MM.1S (cell line): Measurements from ENCODE around the gene ASNSD1.

Source experiments
- DNase-seq: peaks from one replicate; pipeline ENCODE4 v3.0.0-alpha.2; 2015
- H2AFZ ChIP-seq: fragments of 300-600 bp; sonication (generic); 2 replicates; pipeline ENCODE4 v1.6.0; 2016; ENCODE audit warnings: antibody characterized with exemption, low read length
- H3F3A ChIP-seq: fragments of 300-600 bp; sonication (generic); 2 replicates; pipeline ENCODE4 v1.6.1; 2016; ENCODE audit warnings: mild to moderate bottlenecking, antibody characterized with exemption, low read length, moderate library complexity, mixed read lengths; ENCODE audit not compliant: insufficient read depth
- H3K27ac ChIP-seq: fragments of 300-600 bp; sonication (generic); 2 replicates; pipeline ENCODE4 v1.5.1; 2016; ENCODE audit warnings: mild to moderate bottlenecking, low read length
- H3K27me3 ChIP-seq: fragments of 300-600 bp; sonication (generic); replicated peaks from 2 replicates; pipeline ENCODE4 v1.6.0; 2016; ENCODE audit warnings: low read length; ENCODE audit not compliant: insufficient read depth
- H3K36me3 ChIP-seq: fragments of 300-600 bp; sonication (generic); replicated peaks from 2 replicates; pipeline ENCODE4 v1.6.1; 2016; ENCODE audit warnings: mild to moderate bottlenecking, low read length, mixed read lengths; ENCODE audit not compliant: insufficient read depth
- H3K4me1 ChIP-seq: fragments of 300-600 bp; sonication (generic); 2 replicates; pipeline ENCODE4 v1.6.1; 2016; ENCODE audit warnings: low read length, mixed read lengths
- H3K4me2 ChIP-seq: fragments of 300-600 bp; sonication (generic); 2 replicates; pipeline ENCODE4 v1.6.0; 2016; ENCODE audit warnings: low read depth, low read length
- H3K4me3 ChIP-seq: fragments of 300-600 bp; sonication (generic); 2 replicates; pipeline ENCODE4 v1.5.1; 2016; ENCODE audit warnings: low read length, mixed read lengths
- H3K79me2 ChIP-seq: fragments of 300-600 bp; sonication (generic); 2 replicates; pipeline ENCODE4 v1.6.1; 2016; ENCODE audit warnings: mixed run types, low read length, mixed read lengths
- H3K9ac ChIP-seq: fragments of 300-600 bp; sonication (generic); 2 replicates; pipeline ENCODE4 v1.6.1; 2016; ENCODE audit warnings: low read length, mixed read lengths
- H3K9me2 ChIP-seq: fragments of 300-600 bp; sonication (generic); replicated peaks from 2 replicates; pipeline ENCODE4 v1.6.1; 2016; ENCODE audit warnings: mild to moderate bottlenecking, low read length, mixed read lengths; ENCODE audit not compliant: insufficient read depth
- H3K9me3 ChIP-seq: fragments of 300-600 bp; sonication (generic); replicated peaks from 2 replicates; pipeline ENCODE4 v1.6.1; 2016; ENCODE audit warnings: mild to moderate bottlenecking, low read length, mixed read lengths; ENCODE audit not compliant: insufficient read depth
- H4K20me1 ChIP-seq: fragments of 300-600 bp; sonication (generic); 2 replicates; pipeline ENCODE4 v1.6.1; 2016; ENCODE audit warnings: mild to moderate bottlenecking, low read length, moderate library complexity, mixed read lengths; ENCODE audit not compliant: insufficient read depth
- EZH2 ChIP-seq: fragments of 300-600 bp; sonication (generic); optimal IDR thresholded peaks from 2 replicates; pipeline ENCODE3; 2017; ENCODE audit warnings: low read depth, mild to moderate bottlenecking, antibody characterized with exemption, low read length, mixed read lengths
- EZH2phosphoT487 ChIP-seq: fragments of 300-600 bp; sonication (generic); IDR thresholded peaks from 2 replicates; pipeline ENCODE4 v1.6.1; 2018; ENCODE audit warnings: antibody characterized with exemption, low read length
- TF ChIP-seq, protein P1 (sequence below): fragments of 300-600 bp; sonication (generic); IDR thresholded peaks from 2 replicates; pipeline ENCODE4 v1.5.1; 2016; ENCODE audit warnings: antibody characterized with exemption, low read length, mixed read lengths

Gene ASNSD1

DNA sequence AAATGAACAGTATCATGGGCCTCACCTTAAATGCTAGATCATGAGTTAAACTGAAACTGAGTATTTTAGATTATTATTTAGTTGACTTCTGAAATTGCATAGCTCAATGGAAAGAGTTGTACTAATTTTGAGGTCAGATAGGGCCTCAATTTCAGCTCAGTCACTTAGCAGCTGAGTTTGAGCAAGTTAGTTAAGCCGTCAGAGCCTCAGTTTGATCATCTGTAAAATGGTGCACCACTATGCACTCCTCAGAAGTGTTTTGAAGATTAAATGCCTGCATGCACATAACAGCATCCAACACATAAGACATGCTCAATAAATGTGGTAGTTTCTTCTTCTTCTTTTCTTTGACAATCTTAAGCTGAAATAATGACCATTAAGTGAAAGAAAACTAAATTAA, 38.2 kb upstream of the ASNSD1 start:
- Histone ChIP-seq H3K9ac (no peak overlapping the region), H3K27me3 (no peaks in the 10 kb centered on the region), H3K9me2 (no peaks in the 10 kb centered on the region), H3K36me3 (no peaks in the 10 kb centered on the region), H3K9me3 (no peaks in the 10 kb centered on the region), H3K4me3 (no peak overlapping the region), H2AFZ (no peak overlapping the region), H3K27ac (no peak overlapping the region), H3K4me1 (no peaks in the 10 kb centered on the region), H3K79me2 (no peaks in the 10 kb centered on the region), H3K4me2 (no peak overlapping the region), H4K20me1 (no peaks in the 10 kb centered on the region), H3F3A (no peaks in the 10 kb centered on the region)
- no peak for TF ChIP-seq EZH2phosphoT487
- no peak for TF ChIP-seq EZH2
- TF ChIP-seq, protein P1, sequence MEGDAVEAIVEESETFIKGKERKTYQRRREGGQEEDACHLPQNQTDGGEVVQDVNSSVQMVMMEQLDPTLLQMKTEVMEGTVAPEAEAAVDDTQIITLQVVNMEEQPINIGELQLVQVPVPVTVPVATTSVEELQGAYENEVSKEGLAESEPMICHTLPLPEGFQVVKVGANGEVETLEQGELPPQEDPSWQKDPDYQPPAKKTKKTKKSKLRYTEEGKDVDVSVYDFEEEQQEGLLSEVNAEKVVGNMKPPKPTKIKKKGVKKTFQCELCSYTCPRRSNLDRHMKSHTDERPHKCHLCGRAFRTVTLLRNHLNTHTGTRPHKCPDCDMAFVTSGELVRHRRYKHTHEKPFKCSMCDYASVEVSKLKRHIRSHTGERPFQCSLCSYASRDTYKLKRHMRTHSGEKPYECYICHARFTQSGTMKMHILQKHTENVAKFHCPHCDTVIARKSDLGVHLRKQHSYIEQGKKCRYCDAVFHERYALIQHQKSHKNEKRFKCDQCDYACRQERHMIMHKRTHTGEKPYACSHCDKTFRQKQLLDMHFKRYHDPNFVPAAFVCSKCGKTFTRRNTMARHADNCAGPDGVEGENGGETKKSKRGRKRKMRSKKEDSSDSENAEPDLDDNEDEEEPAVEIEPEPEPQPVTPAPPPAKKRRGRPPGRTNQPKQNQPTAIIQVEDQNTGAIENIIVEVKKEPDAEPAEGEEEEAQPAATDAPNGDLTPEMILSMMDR = no peak
- DNase-seq = no peak

DNA sequence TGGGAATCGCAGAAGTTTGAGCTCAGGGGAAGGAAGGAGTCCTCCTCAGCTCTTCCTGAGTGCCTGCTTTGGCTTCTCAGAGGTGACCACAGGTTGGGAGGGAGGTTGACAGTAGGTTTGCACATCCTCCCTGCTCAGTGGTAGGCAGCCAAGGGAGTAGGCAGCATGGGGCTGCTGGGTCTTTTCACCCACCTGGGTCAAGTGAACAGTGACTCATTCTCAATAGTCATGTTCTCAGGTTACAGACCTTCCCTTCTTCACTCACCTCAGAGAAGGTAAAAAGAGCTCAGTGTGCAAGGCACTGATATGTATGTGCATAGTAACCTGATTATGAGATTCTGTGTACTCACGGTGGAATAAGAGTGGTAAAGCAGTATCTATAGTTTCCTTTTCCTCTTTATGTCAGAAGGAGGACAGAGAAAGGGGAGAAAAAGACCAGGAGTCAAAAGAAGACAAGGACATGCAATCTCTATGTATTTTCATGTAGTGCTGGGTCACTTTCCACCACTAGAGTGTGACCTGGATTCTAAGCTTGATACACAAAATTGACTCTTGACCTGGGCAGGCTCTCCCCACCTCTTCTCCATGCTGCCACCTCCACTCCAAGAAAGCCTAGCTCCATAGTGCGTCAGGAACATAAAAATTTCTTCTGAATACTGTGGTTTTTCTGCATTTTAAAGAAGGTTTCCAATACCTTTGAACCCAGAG, 36.5 kb upstream of the ASNSD1 start:
- no peak overlapping the region for H3K4me3 ChIP-seq
- H3K4me2 ChIP-seq = no peak overlapping the region
- H3K9me2 ChIP-seq = no peaks in the 10 kb centered on the region
- no peaks in the 10 kb centered on the region for H3K79me2 ChIP-seq
- no peak overlapping the region for H2AFZ ChIP-seq
- H3K4me1 ChIP-seq = no peaks in the 10 kb centered on the region
- no peak overlapping the region for H3K27ac ChIP-seq
- no peaks in the 10 kb centered on the region for H3K36me3 ChIP-seq
- no peaks in the 10 kb centered on the region for H4K20me1 ChIP-seq
- no peaks in the 10 kb centered on the region for H3F3A ChIP-seq
- H3K9me3 ChIP-seq = no peaks in the 10 kb centered on the region
- TF ChIP-seq EZH2 (no peak), EZH2phosphoT487 (no peak)
- TF ChIP-seq, protein P1 = no peak
- H3K27me3 ChIP-seq = no peaks in the 10 kb centered on the region
- no peak for DNase-seq
- no peak overlapping the region for H3K9ac ChIP-seq

DNA sequence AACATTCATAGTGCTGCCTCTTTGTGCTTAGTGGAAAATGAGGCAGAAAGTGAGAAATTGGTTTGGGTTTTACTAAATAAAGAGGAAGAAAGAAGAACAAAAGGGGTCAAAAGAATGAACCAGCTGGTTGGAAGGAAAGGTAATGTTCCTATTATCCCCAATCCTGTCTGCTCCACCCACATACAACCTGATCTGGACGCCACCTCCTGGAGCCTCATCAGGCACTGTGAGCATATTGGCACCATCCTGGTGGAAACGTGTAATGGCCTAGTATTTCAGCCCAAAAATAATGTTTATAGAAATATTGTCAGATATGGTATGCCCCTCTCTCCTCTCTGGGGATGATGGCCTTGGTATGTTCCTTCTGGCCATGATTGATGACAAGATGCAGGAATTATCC, 35.6 kb upstream of the ASNSD1 start:
- no peak overlapping the region for H2AFZ ChIP-seq
- TF ChIP-seq, protein P1 = no peak
- TF ChIP-seq EZH2 = no peak
- H3F3A ChIP-seq = no peaks in the 10 kb centered on the region
- no peaks in the 10 kb centered on the region for H3K36me3 ChIP-seq
- H4K20me1 ChIP-seq = no peaks in the 10 kb centered on the region
- no peak overlapping the region for H3K27ac ChIP-seq
- no peak overlapping the region for H3K4me2 ChIP-seq
- H3K9me2 ChIP-seq = no peaks in the 10 kb centered on the region
- H3K4me1 ChIP-seq = no peaks in the 10 kb centered on the region
- H3K4me3 ChIP-seq = no peak overlapping the region
- no peaks in the 10 kb centered on the region for H3K79me2 ChIP-seq
- no peaks in the 10 kb centered on the region for H3K9me3 ChIP-seq
- DNase-seq = no peak
- no peaks in the 10 kb centered on the region for H3K27me3 ChIP-seq
- H3K9ac ChIP-seq = no peak overlapping the region
